GM13976 (cell line): ENCODE data around the gene SLFNL1.

Experiments used
- DNase-seq: peaks from one replicate; pipeline ENCODE4 v3.0.0; 2012; ENCODE audit warnings: low spot score
- in situ Hi-C: fragments of 300-500 bp; cut with MboI; formaldehyde crosslinking; loops from one replicate; pipeline ENCODE4 v1.12.0; 2022; ENCODE audit warnings: low sequenced_read_pairs, mixed read lengths, inconsistent platforms; ENCODE audit not compliant: unreplicated experiment
- TF ChIP-seq, protein P1 (sequence below): IDR thresholded peaks from 2 replicates; pipeline ENCODE4 v1.5.1; 2012; ENCODE audit warnings: borderline replicate concordance, mild to moderate bottlenecking; ENCODE audit not compliant: insufficient read depth; ENCODE audit errors: extremely low read depth, missing control alignments, control extremely low read depth

SLFNL1 gene

DNA sequence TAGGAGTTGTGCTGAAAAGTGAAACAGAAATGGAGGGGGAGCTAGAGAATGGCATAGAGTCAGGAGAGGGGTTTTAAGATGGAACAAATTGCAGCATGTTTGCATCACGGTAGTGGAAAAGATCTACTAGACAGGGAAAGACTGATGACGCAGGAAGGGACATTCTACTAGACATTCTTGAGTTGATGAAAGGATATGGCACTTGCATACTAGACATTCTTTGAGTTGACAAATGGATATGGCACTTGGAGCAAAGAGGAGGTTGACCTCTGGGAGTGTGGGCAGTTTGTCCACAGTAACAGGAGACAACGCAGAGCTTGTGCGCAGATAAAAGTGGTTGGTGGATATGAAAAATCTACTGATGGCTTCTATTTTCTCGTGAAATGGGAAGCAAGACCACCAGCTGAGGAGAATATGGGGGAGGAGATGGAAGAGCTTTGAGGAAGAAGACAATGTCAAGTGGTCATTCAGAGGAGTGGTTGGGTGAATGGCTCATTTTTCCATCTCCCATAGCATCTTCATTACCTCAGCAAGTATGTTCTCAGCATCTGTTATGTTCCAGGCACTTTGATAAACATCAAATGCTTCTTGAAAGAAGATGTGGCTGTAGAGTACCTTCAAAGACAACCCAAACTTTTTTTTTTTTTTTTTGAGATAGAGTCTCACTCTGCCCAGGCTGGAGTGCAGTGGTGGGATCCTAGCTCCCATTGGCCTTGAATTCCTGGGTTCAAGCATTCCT lies 44.4 kb downstream of the SLFNL1 start:
- no peak for DNase-seq
- in situ Hi-C loops = no loop called here
- TF ChIP-seq, protein P1, sequence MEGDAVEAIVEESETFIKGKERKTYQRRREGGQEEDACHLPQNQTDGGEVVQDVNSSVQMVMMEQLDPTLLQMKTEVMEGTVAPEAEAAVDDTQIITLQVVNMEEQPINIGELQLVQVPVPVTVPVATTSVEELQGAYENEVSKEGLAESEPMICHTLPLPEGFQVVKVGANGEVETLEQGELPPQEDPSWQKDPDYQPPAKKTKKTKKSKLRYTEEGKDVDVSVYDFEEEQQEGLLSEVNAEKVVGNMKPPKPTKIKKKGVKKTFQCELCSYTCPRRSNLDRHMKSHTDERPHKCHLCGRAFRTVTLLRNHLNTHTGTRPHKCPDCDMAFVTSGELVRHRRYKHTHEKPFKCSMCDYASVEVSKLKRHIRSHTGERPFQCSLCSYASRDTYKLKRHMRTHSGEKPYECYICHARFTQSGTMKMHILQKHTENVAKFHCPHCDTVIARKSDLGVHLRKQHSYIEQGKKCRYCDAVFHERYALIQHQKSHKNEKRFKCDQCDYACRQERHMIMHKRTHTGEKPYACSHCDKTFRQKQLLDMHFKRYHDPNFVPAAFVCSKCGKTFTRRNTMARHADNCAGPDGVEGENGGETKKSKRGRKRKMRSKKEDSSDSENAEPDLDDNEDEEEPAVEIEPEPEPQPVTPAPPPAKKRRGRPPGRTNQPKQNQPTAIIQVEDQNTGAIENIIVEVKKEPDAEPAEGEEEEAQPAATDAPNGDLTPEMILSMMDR = no peak

DNA sequence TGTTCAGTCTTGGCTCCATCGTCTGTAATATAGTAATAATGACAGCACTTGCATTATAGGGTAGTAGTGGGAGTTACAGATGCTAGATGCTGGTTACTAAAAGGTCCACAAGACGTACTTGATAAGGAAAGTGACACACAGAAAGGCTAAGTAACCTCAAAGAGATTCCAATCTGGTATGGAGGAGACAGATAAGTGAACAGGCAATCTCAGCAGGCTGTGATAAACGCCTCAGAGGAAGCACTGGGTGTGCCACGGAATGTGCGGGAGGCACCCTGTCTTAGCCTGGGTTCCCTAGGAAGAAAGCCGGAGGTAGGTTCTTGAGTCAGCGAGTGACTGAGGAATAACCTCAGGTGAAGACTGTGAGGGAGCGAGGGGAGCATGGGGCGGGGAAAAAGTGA lies 46.6 kb downstream of the SLFNL1 start:
- DNase-seq = no peak
- in situ Hi-C loops = no loop called here
- TF ChIP-seq, protein P1 = no peak

DNA sequence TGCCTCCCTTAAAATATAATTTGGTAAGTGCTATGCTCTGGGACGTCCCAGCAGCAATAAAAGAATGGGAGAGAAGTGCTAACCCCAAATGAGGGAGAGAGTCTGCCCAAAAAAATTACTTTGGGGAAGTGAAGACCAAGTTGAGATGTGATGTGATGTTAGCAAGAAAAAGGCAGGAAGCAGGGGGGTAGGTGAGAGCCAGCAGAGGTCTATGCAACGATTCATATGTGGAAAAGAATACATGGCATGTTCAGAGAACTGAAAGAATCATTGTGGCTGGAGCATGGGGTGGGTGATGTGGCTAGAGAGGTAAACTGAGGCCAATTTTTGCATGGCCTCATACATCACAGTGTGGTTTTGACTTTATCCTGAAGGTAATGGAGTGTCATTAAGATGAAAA lies 47.6 kb downstream of the SLFNL1 start:
- no peak for DNase-seq
- TF ChIP-seq, protein P1 = no peak
- in situ Hi-C loops = no loop called here

DNA sequence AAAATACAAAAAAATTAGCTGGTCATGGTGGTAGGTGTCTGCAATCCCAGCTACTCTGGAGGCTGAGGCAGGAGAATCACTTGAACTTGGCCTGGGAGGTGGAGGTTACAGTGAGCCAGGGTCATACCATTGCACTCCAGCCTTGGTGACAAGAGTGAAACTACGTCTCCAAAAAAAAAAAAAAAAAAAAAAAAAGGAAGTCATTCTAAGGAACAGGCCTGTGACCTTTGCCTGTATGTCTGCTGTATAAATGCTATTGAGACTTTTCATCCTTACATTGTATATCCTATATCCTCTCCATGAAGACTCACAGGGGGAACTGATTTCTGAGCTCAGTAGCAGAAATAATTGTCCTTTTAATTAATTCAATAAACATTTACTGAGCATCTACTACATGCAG lies 49.6 kb downstream of the SLFNL1 start:
- in situ Hi-C loops = no loop called here
- TF ChIP-seq, protein P1 = no peak
- DNase-seq = no peak

DNA sequence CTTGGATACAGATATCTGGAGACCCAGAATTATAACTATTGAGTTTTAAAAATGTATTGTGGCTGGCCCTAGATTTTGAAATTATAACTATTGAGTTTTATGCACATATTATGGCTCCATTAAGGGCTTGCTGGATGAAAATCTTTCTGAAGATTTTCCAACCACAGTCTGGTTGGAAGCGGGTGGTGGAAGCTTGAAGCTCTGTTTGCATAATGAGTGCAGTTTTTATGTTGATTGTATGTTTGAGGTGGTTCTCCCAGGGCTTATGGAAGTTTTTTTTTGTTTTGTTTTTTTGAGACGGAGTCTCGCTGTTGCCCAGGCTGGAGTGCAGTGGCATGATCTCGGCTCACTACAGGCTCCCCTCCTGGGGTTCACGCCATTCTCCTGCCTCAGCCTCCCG lies 52.1 kb downstream of the SLFNL1 start:
- TF ChIP-seq, protein P1 = no peak
- DNase-seq = no peak

DNA sequence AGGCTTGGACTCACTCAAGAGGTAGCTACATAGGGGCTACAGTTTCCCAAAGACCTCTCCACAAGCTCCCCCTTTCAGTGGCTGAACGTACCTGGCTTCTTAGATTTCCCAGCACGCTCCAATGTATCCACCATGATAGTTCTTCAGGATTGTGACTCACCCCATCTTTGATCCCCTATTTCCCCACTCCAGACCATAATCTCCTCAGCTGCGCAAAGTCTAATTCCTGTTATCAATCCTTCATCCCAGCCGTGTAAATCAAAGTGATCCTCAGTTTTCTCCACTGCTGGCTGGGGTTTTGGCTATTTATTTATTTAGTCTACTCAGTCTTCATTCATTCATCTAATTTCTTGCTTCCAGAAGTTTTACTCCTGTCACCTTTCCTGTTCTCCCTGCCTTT lies 55.1 kb downstream of the SLFNL1 start:
- no peak for DNase-seq
- in situ Hi-C loops = no loop called here
- TF ChIP-seq, protein P1 = no peak

More for the DNA sequence above, 52.1 kb downstream of the SLFNL1 start:
- in situ Hi-C loops = no loop called here
